Activated CD4-positive, CD25-positive, alpha-beta regulatory T cell treated with anti-CD3 and anti-CD28 coated beads, Interleukin-2, amount 50 U/mL, for 72 hours (primary cell): Measurements from ENCODE around the gene SLC7A8.

Source experiments
- DNase-seq: peaks from one replicate; pipeline ENCODE4 v3.0.0; 2021

Gene SLC7A8

GRCh38 chr14:23093104-23093503 is 90.4 kb downstream of the SLC7A8 start:
- DNase-seq: no peak

GRCh38 chr14:23091294-23092225 is 91.9 kb downstream of the SLC7A8 start:
- no peak for DNase-seq

- DNase-seq: no peak
Observed at GRCh38 chr14:23090254-23090636, 93.2 kb downstream of the SLC7A8 start.

GRCh38 chr14:23089498-23090253 is 93.8 kb downstream of the SLC7A8 start:
- DNase-seq: no peak

GRCh38 chr14:23086565-23086964 is 96.9 kb downstream of the SLC7A8 start:
- no peak for DNase-seq

GRCh38 chr14:23085458-23085857 is 98.0 kb downstream of the SLC7A8 start:
- no peak for DNase-seq

- DNase-seq: no peak
Observed at GRCh38 chr14:23080474-23080873, 103.0 kb downstream of the SLC7A8 start.

- no peak for DNase-seq
Observed at GRCh38 chr14:23079716-23080115, 103.7 kb downstream of the SLC7A8 start.

- DNase-seq: no peak
Observed at GRCh38 chr14:23078692-23079116, 104.8 kb downstream of the SLC7A8 start.

GRCh38 chr14:23077962-23078361 is 105.5 kb downstream of the SLC7A8 start:
- DNase-seq: no peak

- no peak for DNase-seq
Observed at GRCh38 chr14:23076785-23077408, 106.6 kb downstream of the SLC7A8 start.
